ENCODE data around the gene SAMD4A. TPM values are rescaled to one million over a fixed set of nuclear protein-coding genes. Genes with fewer than 3 reads are reported as not detected.

SAMD4A gene
- total RNA-seq, 4 donors from 2014 or later: 17.0 to 39.6 (median 21.3) TPM

DNA sequence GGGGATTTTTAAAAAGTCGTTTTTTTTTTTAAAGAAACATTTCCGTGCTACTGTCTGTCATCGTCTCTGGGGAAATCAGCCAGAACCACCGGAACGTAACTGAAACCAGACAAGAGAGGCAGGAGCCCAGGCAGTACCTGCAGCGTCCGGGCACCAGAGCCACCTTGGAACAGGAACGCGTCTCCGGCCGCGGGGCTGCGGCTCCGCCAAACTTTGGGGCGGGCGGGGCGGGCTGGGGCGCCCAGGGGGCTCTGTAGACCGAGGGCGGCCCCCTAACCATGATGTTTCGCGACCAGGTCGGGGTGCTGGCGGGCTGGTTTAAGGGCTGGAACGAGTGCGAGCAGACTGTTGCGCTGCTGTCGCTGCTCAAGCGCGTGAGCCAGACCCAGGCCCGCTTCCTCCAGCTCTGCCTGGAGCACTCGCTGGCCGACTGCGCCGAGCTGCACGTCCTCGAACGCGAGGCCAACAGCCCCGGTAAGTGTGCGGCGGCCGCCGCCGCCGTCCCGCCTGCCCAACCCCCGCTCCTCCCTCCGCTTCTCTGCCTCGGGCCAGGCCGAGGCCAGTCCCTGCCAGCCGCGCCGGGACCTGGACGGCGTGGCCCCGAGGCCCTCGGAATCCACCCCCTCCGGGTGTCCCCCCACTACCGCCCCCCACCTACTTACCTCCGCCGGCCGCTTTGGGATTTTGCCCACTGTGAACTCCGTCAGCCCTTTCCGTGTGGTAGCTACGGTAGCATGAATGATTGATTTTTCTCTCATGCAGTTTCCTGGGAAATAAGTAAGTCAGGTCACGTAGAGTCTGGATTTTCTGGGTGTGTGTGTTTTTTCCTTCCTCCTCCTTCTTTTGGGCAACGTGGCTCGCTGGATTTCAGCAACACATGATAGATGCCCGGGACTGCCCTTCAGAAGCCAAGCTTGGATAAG, 972 bp downstream of the SAMD4A start:
- no peaks in the 10 kb centered on the region for H3K36me3 ChIP-seq
- H3K27ac ChIP-seq: peak overlapping the region; percentile 90 to 99 (median 99)
- H3K4me1 ChIP-seq: peaks cover 0 to 21% (median 3%) of the 10 kb centered on the region in 4 donors
- DNase-seq: peak; percentile 58 to 78 (median 67)
- peak overlapping the region; percentile 74 to 87 (median 80) for H3K4me3 ChIP-seq
- TF ChIP-seq, protein P1, sequence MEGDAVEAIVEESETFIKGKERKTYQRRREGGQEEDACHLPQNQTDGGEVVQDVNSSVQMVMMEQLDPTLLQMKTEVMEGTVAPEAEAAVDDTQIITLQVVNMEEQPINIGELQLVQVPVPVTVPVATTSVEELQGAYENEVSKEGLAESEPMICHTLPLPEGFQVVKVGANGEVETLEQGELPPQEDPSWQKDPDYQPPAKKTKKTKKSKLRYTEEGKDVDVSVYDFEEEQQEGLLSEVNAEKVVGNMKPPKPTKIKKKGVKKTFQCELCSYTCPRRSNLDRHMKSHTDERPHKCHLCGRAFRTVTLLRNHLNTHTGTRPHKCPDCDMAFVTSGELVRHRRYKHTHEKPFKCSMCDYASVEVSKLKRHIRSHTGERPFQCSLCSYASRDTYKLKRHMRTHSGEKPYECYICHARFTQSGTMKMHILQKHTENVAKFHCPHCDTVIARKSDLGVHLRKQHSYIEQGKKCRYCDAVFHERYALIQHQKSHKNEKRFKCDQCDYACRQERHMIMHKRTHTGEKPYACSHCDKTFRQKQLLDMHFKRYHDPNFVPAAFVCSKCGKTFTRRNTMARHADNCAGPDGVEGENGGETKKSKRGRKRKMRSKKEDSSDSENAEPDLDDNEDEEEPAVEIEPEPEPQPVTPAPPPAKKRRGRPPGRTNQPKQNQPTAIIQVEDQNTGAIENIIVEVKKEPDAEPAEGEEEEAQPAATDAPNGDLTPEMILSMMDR (IDR thresholded peaks at IDR 0.05): no peak
- TF ChIP-seq POLR2A (IDR thresholded peaks at IDR 0.05): no peak
- no peaks in the 10 kb centered on the region for H3K9me3 ChIP-seq
- no peaks in the 10 kb centered on the region for H3K27me3 ChIP-seq

DNA sequence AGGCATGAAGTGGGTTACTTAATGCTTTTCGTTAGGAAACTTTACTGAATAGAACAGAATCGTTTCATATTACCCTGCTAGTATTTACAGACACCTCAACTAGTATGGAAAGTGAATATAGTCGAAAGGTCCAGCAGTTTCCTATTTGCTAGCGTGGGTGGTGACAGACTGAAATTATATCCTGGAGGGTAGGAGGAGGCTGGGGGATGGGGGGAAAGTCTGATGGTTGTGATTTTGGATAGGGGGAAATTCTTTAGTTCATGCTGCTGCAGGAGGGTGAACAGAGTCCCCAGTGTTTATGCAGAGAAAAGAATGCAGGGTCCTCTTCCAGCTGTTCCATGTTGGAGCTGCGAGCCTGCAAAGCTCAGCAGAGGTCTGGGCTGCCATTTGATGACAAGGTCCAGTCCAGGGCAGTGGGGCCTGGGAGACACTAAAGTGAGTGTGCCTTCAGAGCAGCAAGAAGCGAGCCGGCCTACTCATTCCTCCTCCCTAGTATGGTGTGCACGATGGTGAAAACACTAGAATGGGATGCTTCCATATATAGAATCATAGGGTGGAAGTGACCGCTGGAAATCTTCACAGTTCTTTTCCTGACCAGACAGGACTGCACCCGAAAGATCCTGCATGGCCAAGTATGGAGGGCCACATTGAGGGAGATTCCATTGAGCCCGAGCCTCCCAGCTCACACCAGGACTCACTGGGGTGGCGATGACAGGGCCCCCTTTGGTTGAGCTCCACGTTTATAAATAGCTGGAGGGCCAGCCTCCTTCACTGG, 2.1 kb downstream of the SAMD4A start:
- TF ChIP-seq, protein P1 (IDR thresholded peaks at IDR 0.05): no peak
- TF ChIP-seq POLR2A (IDR thresholded peaks at IDR 0.05): no peak
- peak overlapping the region in 3 of 4 donors; percentile 25 to 99 (median 43) for H3K27ac ChIP-seq
- peak overlapping the region in 1 of 4 donors; percentile 85 for H3K4me3 ChIP-seq
- H3K9me3 ChIP-seq: no peaks in the 10 kb centered on the region
- H3K36me3 ChIP-seq: no peaks in the 10 kb centered on the region
- peaks cover 0 to 21% (median 3%) of the 10 kb centered on the region in 4 donors for H3K4me1 ChIP-seq
- no peak for DNase-seq
- no peaks in the 10 kb centered on the region for H3K27me3 ChIP-seq

DNA sequence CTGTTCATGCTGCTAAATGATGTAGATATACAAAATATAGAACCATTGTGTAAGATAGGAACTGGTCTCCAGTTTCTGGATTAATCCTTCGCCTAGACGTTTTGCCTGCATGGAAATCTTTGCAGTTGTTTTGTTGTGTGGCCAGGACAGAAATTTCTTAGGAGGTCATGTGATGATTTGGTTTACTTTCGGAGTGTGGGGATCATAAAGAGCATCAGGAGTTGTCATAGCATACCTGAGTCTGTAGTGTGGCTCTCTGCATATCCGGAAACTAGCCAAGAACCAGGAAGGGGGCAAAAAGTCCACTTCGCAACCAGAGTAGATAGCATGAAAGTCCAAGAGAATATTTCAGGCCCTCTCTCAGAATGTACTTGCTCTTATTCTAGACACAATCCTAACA, 3.1 kb downstream of the SAMD4A start:
- Histone ChIP-seq H3K36me3 (no peaks in the 10 kb centered on the region), H3K9me3 (no peaks in the 10 kb centered on the region), H3K27ac (peak overlapping the region in 2 of 4 donors; percentile 0 to 99), H3K4me1 (peaks cover 0 to 14% (median 3%) of the 10 kb centered on the region in 4 donors), H3K4me3 (no peak overlapping the region), H3K27me3 (no peaks in the 10 kb centered on the region)
- TF ChIP-seq, protein P1 (IDR thresholded peaks at IDR 0.05): no peak
- no peak for TF ChIP-seq POLR2A (IDR thresholded peaks at IDR 0.05)
- DNase-seq: no peak

DNA sequence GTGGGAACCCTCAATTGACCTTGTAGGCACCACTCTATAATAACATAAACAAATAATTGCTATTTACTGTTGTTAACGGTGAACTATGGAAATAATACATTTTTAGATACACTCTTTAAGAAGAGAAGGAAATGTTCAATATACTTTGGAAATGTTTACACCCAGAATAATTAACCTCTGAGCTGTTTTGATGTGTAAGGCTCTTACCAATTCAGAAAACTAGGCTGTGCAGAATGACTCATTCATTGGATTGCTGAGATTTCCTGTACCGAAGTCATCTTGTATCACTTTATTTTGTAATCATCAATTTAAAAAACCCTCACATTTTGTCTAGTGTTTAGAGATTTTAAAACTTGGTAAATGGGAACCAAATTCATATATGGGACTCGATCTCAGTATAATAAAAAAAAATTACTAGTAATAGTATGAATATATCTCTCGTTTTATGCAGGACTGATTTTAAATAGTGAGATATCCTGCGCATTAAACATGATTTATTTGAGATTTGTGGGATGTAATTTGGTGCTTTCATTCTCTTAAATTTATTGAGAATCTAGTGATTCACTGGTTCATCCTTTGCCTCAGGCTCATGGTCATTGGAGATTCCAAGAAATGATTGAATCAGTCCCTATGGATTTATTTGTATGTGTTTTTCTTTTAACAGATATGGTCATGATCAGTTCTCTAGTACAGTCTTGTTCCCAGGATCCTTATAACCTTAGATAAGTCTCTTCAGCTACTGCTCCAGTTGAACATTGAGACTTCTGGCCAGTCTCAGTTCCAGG, 3.9 kb downstream of the SAMD4A start:
- Histone ChIP-seq H3K27ac (peak overlapping the region in 2 of 4 donors; percentile 0 to 14), H3K4me1 (peaks cover 0 to 14% (median 3%) of the 10 kb centered on the region in 4 donors)

More for the DNA sequence above, 3.9 kb downstream of the SAMD4A start:
- TF ChIP-seq POLR2A (IDR thresholded peaks at IDR 0.05): no peak
- TF ChIP-seq, protein P1 (IDR thresholded peaks at IDR 0.05): no peak
- Histone ChIP-seq H3K27me3 (no peaks in the 10 kb centered on the region), H3K4me3 (no peak overlapping the region), H3K9me3 (no peaks in the 10 kb centered on the region), H3K36me3 (no peaks in the 10 kb centered on the region)
- no peak for DNase-seq
